Measurements from ENCODE around the gene ITGB4.
"Not testable (repeated sequence)": the region's sequence is repeated elsewhere in the genome, so short reads cannot be mapped to it uniquely, and the experiment has no call there.

ITGB4 gene

GRCh38 chr17:75769536-75769935 is 48.3 kb downstream of the ITGB4 start:
- DNase-seq (ENCODE audit: low read depth in 2 of 2), result no peak

GRCh38 chr17:75771334-75772281 is 50.3 kb downstream of the ITGB4 start:
- no peak for DNase-seq (ENCODE audit: low read depth in 2 of 2)

GRCh38 chr17:75773121-75773807 is 52.0 kb downstream of the ITGB4 start:
- no peak for DNase-seq (ENCODE audit: low read depth in 2 of 2)

DNA sequence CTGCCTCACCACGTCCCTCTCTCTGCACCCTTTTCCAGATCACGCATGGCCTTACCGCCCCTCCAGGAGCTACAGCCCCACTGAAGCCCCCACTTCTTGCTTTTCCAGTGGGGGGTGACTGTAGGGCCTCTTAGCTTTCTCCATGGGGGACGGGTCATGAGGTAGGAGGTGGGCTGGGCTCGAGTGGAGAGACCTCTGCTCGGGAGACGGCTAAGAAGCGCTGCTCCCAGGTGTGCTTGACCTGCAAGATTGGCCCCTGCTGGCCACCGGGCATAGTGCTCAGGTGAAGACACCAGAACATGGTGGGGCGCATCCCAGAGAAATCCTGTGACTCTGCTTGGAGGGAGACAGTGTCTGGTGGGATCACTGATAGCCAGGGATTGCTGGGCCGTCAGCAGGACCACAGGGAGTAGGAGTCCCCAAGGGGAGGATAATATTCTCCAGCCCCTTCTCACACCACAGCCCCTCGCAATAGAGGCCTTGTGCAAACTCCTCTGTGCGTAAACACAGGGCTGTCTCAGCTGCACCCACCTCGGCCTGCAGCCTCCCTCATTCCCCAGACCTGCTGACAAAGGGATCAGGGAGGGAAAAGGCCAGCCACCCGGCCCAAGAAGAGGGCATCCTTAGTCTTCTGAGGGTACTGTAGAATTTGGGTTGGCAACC is 52.7 kb downstream of the ITGB4 start:
- DNase-seq (ENCODE audit: low read depth in 2 of 2), result no peak

DNA sequence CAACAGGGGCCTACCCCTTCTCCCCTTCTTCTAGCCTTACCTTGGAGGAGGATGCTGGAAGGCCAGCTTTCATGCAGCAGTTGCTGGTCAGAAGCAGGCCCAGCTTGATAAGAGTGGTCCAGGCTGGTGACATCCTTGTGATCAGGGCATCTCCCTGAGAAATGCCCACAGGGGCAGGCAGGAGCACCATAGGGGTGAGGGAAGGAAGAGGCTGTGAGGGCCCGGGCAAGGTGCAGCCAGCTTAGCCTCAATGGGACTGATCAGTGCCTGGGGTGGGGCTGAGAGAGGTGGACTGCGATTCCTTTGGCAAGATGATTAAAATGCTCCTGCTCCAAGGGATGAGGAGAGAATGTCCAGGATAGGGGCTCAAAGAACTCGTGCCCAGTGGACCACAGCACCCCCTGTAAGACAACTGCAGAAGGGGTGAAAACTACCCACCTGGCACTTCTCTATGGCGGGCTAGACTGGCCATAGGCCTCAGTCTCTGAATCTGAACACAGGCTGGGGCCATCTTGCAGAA is 53.3 kb downstream of the ITGB4 start:
- no peak for DNase-seq (ENCODE audit: low read depth in 2 of 2)

DNA sequence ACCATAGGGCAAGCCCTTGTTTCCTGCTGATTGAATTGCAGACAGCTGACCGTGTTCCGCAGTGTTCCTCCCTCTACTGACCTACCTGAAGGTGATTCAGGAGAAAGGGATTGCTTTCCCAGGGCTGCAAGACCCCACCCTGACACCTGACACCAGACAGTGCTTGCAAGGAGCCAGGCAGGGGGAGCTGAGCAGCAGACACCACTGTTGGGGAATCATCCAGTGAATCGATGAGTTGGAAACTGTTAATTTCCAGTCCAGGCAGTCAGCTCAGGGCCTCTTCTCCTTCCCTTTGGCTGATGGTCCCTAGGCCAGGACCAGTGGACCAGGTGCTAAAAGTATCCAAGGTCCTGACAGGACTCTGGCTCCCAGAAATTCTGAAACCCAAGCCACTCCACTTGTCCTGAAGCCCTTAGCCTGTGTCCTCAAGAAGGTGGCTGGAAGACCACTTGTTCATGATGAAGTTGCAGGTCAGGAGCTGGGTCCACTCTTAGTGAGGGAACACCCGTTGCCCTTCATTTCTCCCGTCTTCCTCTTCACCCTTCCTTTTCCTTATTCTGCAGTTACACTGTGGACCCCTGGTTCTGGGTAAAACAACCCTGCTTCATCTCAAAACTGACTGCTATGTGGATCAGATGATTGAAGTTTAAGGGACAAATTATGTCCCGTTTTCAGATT is 53.9 kb downstream of the ITGB4 start:
- DNase-seq (ENCODE audit: low read depth in 2 of 2), result no peak

GRCh38 chr17:75776386-75777295 is 55.4 kb downstream of the ITGB4 start:
- DNase-seq (ENCODE audit: low read depth in 2 of 2), result no peak

GRCh38 chr17:75777296-75777922 is 56.1 kb downstream of the ITGB4 start:
- DNase-seq (ENCODE audit: low read depth in 2 of 2), result no peak

- DNase-seq (ENCODE audit: low read depth in 2 of 2), result not testable (repeated sequence)
Measured at GRCh38 chr17:75778066-75778860, 57.0 kb downstream of the ITGB4 start.

DNA sequence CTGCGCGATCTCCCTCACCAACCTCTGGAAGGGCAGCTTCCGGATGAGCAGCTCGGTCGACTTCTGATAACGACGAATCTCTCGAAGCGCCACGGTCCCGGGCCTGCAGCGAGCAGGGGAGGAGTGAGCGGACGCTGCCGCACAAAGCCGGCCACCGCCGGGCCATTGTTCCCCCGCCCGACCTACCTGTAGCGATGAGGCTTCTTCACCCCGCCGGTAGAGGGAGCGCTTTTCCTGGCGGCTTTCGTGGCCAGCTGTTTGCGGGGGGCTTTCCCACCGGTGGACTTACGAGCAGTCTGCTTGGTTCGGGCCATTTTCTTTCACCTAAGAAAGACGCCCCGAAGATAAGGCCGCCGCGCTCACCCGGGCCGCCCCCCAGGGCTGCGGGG is 57.6 kb downstream of the ITGB4 start:
- DNase-seq (ENCODE audit: low read depth in 2 of 2), result no peak

- peak; percentile 76 to 92 for DNase-seq (ENCODE audit: low read depth in 2 of 2)
Measured at GRCh38 chr17:75779250-75779986, 58.2 kb downstream of the ITGB4 start.

DNA sequence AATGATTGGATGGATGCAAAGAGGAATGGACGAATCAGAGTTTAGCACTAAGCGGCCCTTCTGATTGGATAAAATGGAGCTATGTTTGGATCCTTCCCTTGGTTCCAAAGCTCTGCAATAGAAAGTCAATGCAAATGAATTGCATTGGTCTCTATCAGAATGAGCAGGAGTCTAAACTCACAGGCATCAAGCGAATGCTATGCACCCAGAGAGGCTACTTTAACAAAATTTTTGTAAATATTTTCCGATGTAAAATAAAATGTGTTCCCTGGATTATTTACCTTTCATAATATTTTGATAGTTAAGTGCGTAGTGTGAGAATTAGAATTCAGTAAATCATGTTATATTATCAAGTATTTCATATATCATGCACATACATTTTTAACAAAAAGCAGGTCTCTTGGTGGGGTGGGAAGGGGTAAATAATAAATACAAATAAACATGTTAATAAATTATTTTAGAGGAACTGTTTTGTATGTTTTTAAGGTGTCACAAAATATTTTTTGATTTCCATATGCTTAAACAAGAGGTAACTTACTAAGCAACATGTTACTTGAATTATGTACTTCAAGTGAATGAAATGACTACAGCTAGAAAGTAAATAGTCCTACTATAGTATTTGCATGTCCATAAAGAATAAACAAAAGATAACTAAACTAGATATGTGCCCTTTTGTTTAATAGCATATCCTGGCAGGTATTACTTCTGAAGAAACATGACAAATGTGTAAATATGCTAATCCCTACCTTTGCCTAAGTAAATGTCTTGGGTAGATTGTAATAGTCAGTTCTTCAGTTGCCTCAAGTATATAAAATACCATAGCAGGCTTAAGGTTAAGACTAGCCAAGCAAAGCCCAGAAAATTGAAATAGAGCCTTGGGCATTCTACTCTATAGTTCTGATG is 59.0 kb downstream of the ITGB4 start:
- DNase-seq (ENCODE audit: low read depth in 2 of 2), result no peak

DNA sequence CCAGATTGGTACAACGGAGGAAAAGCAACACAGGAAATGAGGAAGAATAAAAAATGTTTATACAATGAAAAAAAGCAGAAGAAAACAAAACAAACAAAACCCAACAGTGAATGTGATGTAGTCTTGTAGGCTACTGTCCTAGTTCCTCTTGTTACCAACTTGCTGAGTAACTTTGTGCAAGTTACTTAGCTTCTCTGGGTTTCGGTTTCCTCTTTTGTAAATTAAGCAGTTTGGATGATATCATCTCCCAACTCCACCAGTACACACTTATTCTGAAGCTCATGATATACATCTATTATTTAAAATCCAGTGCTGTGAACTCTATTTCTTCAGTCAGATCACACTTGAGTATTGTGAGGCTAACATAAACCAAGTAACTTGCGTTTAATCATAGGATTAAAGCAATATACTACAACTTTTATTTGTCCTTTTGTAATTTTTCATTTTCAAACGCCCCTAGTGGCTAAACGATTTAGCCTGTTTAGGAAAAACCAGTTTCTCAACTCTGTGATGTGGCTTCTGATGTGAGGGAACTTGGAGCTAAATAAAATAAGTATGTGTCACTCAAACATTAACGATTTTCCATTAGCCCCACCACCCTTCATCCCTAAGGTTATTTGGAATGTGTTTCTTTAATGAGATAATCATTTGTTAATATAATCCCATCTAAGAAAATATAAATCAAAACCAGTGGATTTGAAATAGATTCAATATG is 62.0 kb downstream of the ITGB4 start:
- no peak for DNase-seq (ENCODE audit: low read depth in 2 of 2)

- DNase-seq (ENCODE audit: low read depth in 2 of 2), result no peak
Measured at GRCh38 chr17:75783803-75784472, 62.7 kb downstream of the ITGB4 start.

DNA sequence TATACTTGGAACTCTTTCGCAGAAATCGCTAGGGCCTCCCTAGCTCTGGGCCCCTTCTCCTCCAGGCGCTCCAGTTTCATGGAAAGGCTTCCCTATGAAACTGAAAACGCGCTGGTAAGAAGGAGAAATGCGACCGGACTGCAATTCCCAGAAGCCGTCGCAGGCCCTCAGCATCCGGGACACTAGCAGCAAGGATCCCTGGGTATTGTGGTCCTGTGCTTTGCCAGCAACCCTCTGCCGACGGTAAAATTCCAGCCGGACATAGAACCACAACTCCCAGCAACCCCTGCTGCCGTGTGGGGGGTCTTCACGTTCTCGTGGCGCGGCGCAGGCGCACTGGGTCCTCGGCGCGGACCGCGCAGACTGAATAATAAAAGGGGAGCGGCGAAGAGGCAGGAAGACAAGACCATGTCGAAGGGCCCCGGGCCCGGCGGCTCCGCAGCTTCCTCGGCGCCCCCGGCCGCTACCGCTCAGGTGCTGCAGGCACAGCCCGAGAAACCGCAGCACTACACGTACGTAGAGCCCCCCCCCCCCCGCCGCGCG is 63.3 kb downstream of the ITGB4 start, which contains the start of gene UNK:
UNK (plus strand) TSS at position 334 of the 543 bp plus-strand sequence; CDS start at position 409, 75 bp downstream.
- DNase-seq (ENCODE audit: low read depth in 2 of 2), result peak; percentile 83 to 90
